Measurements from ENCODE around the gene EPOP. TPM values are rescaled to one million over a fixed set of nuclear protein-coding genes. Genes with fewer than 3 reads are reported as not detected.
A peak's percentile ranks its signal among the peaks of the same experiment; 100 is the strongest.

Gene EPOP
- total RNA-seq, 4 donors from 2014 or later = 1.8 to 3.2 (median 2.8) TPM

DNA sequence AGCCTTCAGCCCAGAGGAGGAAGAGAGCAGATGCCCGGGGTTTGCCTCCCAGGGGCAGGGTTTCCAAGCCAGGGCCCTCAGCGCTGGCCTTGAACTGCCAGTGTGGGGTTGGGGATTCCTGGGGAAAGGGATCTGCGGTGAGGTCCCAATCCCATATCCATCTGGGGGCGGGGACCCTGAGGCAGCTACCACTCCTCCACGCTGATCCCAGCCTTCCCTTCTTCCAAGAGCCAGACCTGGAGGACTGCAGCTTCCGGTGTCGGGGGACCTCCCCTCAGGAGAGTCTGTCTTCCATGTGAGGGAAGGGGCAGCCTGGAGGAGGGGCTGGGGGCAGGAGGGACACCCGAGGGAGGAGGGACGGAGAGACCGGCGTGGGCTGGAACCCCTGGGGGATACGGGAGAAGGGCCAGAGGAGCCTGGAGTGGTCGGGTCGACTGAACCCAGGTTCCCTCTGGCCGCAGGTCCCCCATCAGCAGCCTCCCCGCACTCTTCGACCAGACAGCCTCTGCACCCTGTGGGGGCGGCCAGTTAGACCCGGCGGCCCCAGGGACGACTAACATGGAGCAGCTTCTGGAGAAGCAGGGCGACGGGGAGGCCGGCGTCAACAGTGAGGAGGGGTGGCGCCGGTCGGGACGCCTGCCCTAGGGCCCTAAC, 44.7 kb upstream of the EPOP start:
- H3K36me3 ChIP-seq = peaks cover 36 to 100% (median 45%) of the 10 kb centered on the region in 3 donors
- WGBS, 2 donors = 88 to 90% methylated on average over 4 to 12 of the region's 29 CpGs
- no peak overlapping the region for H3K4me3 ChIP-seq
- DNase-seq = no peak
- H3K4me1 ChIP-seq = peaks cover 0 to 31% (median 0%) of the 10 kb centered on the region in 3 donors
- intact Hi-C loops (cut with DNase I) = no loop called here
- TF ChIP-seq POLR2A (IDR thresholded peaks at IDR 0.05) = no peak
- TF ChIP-seq, protein P1, sequence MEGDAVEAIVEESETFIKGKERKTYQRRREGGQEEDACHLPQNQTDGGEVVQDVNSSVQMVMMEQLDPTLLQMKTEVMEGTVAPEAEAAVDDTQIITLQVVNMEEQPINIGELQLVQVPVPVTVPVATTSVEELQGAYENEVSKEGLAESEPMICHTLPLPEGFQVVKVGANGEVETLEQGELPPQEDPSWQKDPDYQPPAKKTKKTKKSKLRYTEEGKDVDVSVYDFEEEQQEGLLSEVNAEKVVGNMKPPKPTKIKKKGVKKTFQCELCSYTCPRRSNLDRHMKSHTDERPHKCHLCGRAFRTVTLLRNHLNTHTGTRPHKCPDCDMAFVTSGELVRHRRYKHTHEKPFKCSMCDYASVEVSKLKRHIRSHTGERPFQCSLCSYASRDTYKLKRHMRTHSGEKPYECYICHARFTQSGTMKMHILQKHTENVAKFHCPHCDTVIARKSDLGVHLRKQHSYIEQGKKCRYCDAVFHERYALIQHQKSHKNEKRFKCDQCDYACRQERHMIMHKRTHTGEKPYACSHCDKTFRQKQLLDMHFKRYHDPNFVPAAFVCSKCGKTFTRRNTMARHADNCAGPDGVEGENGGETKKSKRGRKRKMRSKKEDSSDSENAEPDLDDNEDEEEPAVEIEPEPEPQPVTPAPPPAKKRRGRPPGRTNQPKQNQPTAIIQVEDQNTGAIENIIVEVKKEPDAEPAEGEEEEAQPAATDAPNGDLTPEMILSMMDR (IDR thresholded peaks at IDR 0.05) = no peak
- H3K27ac ChIP-seq = peak overlapping the region in 2 of 4 donors; percentile 22 to 60
- H3K27me3 ChIP-seq = no peaks in the 10 kb centered on the region
- no peaks in the 10 kb centered on the region for H3K9me3 ChIP-seq

DNA sequence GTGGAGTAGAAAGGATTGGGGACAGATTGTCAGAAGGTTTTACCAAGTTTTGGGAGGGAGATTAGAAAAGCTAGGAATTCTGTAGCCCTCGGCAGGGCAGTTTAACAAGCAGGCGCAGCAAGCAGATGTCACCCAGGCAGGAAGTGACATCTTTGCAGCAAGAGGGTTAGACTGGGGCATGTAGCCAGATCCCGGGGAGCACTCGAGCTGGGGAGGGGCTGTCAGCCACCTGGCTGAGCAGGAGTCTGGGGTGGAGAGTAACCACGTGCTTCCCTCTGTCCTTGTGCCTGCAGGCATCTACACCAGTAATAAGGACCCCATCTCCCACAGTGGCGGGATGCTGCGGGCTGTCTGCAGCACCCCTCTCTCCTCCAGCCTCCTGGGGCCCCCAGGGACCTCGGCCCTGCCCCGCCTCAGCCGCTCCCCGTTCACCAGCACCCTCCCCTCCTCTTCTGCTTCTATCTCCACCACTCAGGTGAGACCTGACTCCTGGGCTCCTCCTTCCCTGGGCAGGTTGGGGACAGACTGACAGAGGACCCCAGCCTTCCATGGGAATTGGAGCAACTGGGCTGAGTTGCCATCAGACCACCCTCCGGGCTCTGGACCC, 42.5 kb upstream of the EPOP start:
- no peaks in the 10 kb centered on the region for H3K9me3 ChIP-seq
- DNase-seq = no peak
- TF ChIP-seq, protein P1 (IDR thresholded peaks at IDR 0.05) = no peak
- TF ChIP-seq POLR2A (IDR thresholded peaks at IDR 0.05) = no peak
- H3K27ac ChIP-seq = peak overlapping the region in 1 of 4 donors; percentile 60
- intact Hi-C loops (cut with DNase I) = no loop called here
- peaks cover 0 to 24% (median 0%) of the 10 kb centered on the region in 3 donors for H3K4me1 ChIP-seq
- WGBS, 2 donors = 72 to 77% methylated on average over 6 to 7 of the region's 12 CpGs
- H3K4me3 ChIP-seq = no peak overlapping the region
- H3K36me3 ChIP-seq = peaks cover 44 to 100% (median 48%) of the 10 kb centered on the region in 3 donors
- H3K27me3 ChIP-seq = no peaks in the 10 kb centered on the region

DNA sequence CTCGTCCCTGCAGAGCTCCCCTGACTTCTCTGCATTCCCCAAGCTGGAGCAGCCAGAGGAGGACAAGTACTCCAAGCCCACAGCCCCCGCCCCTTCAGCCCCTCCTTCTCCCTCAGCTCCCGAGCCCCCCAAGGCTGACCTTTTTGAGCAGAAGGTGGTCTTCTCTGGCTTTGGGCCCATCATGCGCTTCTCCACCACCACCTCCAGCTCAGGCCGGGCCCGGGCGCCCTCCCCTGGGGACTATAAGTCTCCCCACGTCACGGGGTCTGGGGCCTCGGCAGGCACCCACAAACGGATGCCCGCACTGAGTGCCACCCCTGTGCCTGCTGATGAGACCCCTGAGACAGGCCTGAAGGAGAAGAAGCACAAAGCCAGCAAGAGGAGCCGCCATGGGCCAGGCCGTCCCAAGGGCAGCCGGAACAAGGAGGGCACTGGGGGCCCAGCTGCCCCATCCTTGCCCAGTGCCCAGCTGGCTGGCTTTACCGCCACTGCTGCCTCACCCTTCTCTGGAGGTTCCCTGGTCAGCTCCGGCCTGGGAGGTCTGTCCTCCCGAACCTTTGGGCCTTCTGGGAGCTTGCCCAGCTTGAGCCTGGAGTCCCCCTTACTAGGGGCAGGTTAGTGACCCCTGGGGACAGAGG, 41.7 kb upstream of the EPOP start:
- Histone ChIP-seq H3K4me3 (no peak overlapping the region), H3K4me1 (peaks cover 0 to 24% (median 0%) of the 10 kb centered on the region in 3 donors), H3K27ac (no peak overlapping the region), H3K9me3 (no peaks in the 10 kb centered on the region), H3K27me3 (no peaks in the 10 kb centered on the region), H3K36me3 (peaks cover 45 to 100% (median 47%) of the 10 kb centered on the region in 3 donors)
- TF ChIP-seq, protein P1 (IDR thresholded peaks at IDR 0.05) = no peak
- TF ChIP-seq POLR2A (IDR thresholded peaks at IDR 0.05) = no peak
- 33 to 95% methylated on average over 1 to 4 of the region's 18 CpGs for WGBS, 2 donors
- no peak for DNase-seq
- intact Hi-C loops (cut with DNase I) = no loop called here

DNA sequence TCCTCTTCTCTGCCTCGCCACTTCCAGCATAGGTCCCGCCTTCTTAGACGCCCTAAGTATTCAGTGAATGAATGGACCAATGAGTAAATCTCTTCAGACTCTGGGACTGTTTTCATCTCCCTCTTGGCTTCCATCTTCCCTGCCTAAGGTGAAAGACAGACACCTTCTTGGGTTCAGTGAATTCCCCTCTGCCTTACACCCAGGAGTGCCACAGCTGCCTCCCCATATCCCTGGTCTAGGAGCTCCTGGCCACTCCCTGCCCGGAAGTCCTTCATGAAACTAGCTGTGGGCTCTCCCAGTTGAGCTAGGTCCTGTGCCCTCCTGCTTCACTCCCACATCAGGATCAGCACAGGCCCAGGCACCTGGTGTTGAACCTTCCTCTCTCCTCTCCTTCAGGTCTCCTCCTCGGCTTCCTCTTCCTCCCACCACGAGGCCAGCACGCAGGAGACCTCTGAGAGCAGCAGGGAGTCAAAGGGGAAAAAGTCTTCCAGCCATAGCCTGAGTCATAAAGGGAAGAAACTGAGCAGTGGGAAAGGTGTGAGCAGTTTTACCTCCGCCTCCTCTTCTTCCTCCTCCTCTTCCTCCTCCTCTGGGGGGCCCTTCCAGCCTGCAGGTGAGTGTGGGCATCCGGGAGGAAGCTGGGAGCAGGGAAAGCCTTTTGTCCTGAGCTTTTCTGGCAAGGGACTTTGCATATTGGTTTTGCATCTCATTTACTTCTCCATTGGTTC, 40.6 kb upstream of the EPOP start:
- Histone ChIP-seq H3K36me3 (peaks cover 40 to 100% (median 46%) of the 10 kb centered on the region in 3 donors), H3K27me3 (no peaks in the 10 kb centered on the region), H3K27ac (no peak overlapping the region), H3K9me3 (no peaks in the 10 kb centered on the region), H3K4me1 (peaks cover 0 to 25% (median 0%) of the 10 kb centered on the region in 3 donors), H3K4me3 (no peak overlapping the region)
- 74 to 87% methylated on average over 6 to 8 of the region's 9 CpGs for WGBS, 2 donors
- no peak for DNase-seq
- intact Hi-C loops (cut with DNase I) = no loop called here
- TF ChIP-seq POLR2A (IDR thresholded peaks at IDR 0.05) = no peak
- TF ChIP-seq, protein P1 (IDR thresholded peaks at IDR 0.05) = no peak
